Naive thymus-derived CD4-positive, alpha-beta T cell (primary cell): Measurements from ENCODE around the gene INO80B. TPM values are rescaled to one million over a fixed set of nuclear protein-coding genes. Genes with fewer than 3 reads are reported as not detected.

Experiments used
- ATAC-seq: fragments of 150-1000 bp; cut with Tn5 transposase; 2 replicates; pipeline ENCODE4 v1.10.0; 2021; ENCODE audit warnings: mild to moderate bottlenecking, moderate library complexity
- CTCF ChIA-PET: fragments of 350-600 bp; sonication (Branson Sonifier 250); formaldehyde crosslinking; loops from one replicate; lab custom pipeline; 2021; ENCODE audit warnings: antibody characterized with exemption; lab: Charles Lee
- POLR2A ChIA-PET: fragments of 350-600 bp; sonication (Branson Sonifier 250); formaldehyde crosslinking; loops from one replicate; lab custom pipeline; 2021; ENCODE audit warnings: antibody characterized with exemption, inconsistent platforms; lab: Charles Lee
- DNase-seq, 9 donors: peaks; one replicate each; pipeline versions ENCODE4 v3.0.0 to v3.0.0-alpha.2; 2020 to 2022; ENCODE audit warnings: mixed read lengths in 1 of 9
- H3K27ac ChIP-seq: one replicate; pipeline ENCODE4 v1.7.0; 2013; ENCODE audit warnings: mild to moderate bottlenecking, low read depth, low read length, moderate library complexity
- H3K27me3 ChIP-seq, 2 donors: one replicate each; pipeline ENCODE4 v1.7.0; 2013; ENCODE audit warnings: low read length in 2 of 2, mild to moderate bottlenecking in 2 of 2, moderate library complexity in 2 of 2; ENCODE audit not compliant: control insufficient read depth in 2 of 2, insufficient read depth in 2 of 2
- H3K36me3 ChIP-seq, 3 experiments: 1 replicate in 2 of 3; 2 replicates in 1 of 3; pipeline ENCODE4 v1.7.0; 2013; ENCODE audit warnings: low read length in 3 of 3, mild to moderate bottlenecking in 3 of 3, moderate library complexity in 1 of 3; ENCODE audit not compliant: insufficient read depth in 3 of 3, control insufficient read depth in 2 of 3
- H3K4me1 ChIP-seq, 2 donors: one replicate each; pipeline ENCODE4 v1.7.0; 2013; ENCODE audit warnings: low read length in 2 of 2, mild to moderate bottlenecking in 2 of 2, moderate library complexity in 1 of 2; ENCODE audit not compliant: control insufficient read depth in 2 of 2, insufficient read depth in 2 of 2
- H3K4me3 ChIP-seq: 2 replicates; pipeline ENCODE4 v1.7.0; 2013; ENCODE audit warnings: mild to moderate bottlenecking, low read length
- H3K9me3 ChIP-seq, 3 experiments: 1 replicate in 2 of 3; 2 replicates in 1 of 3; pipeline ENCODE4 v1.7.0; 2013; ENCODE audit warnings: low read length in 3 of 3; ENCODE audit not compliant: control insufficient read depth in 2 of 3
- H3K27ac Mint-ChIP-seq, 9 donors: one replicate each; pipeline ENCODE4 v1.8.0; 2020 to 2022; ENCODE audit warnings: mixed read lengths in 9 of 9, mild to moderate bottlenecking in 8 of 9, moderate library complexity in 5 of 9, inconsistent platforms in 2 of 9
- H3K27me3 Mint-ChIP-seq, 5 donors: one replicate each; pipeline ENCODE4 v1.8.0; 2021 to 2022; ENCODE audit warnings: mixed read lengths in 5 of 5, mild to moderate bottlenecking in 1 of 5
- H3K36me3 Mint-ChIP-seq, 5 donors: one replicate each; pipeline ENCODE4 v1.8.0; 2020 to 2022; ENCODE audit warnings: mixed read lengths in 5 of 5, mild to moderate bottlenecking in 3 of 5, inconsistent platforms in 1 of 5
- H3K4me1 Mint-ChIP-seq, 7 donors: one replicate each; pipeline ENCODE4 v1.8.0; 2020 to 2022; ENCODE audit warnings: mixed read lengths in 7 of 7, mild to moderate bottlenecking in 3 of 7, inconsistent platforms in 1 of 7
- H3K4me3 Mint-ChIP-seq, 10 donors: one replicate each; pipeline ENCODE4 v1.8.0; 2020 to 2022; ENCODE audit warnings: mild to moderate bottlenecking in 10 of 10, mixed read lengths in 10 of 10, moderate library complexity in 6 of 10, inconsistent platforms in 2 of 10
- H3K9me3 Mint-ChIP-seq, 11 donors: one replicate each; pipeline ENCODE4 v1.8.0; 2020 to 2022; ENCODE audit warnings: mixed read lengths in 11 of 11, mild to moderate bottlenecking in 4 of 11, inconsistent platforms in 1 of 11, moderate library complexity in 1 of 11
- intact Hi-C, 2 donors: fragments of 100-400 bp; cut with micrococcal nuclease; formaldehyde crosslinking; loops; one replicate each; pipeline ENCODE4 v1.15.1; 2023
- polyA plus RNA-seq, 2 donors: library from polyadenylated mRNA; unstranded; fragments of 300-500 nt; fragmentation: Illumina TruSeq; gene quantifications; one replicate each; pipeline ENCODE4 v1.2.3, GENCODE V29; 2021
- total RNA-seq, 6 experiments: library from RNA in 5 of 6; stranded (reverse) in 5 of 6; gene quantifications; 1 replicate in 5 of 6; 2 replicates in 1 of 6; pipeline ENCODE4 v1.2.3 and lab custom pipeline; 2021 to 2026

The INO80B gene
- total and polyA plus RNA-seq, 7 experiments from 2014 or later, result 11.6 to 96.5 (median 44.9) TPM

- Histone ChIP-seq H3K9me3 (no peaks in the 10 kb centered on the region), H3K36me3 (no peaks in the 10 kb centered on the region), H3K4me1 (peaks cover 0 to 14% of the 10 kb centered on the region in 2 donors), H3K27ac (peak overlapping the region; percentile 49), H3K27me3 (peaks cover 0 to 4% of the 10 kb centered on the region in 2 donors), H3K4me3 (peak overlapping the region; percentile 57)
- ChIA-PET POLR2A (interaction anchor here (0.7 to 2.8 kb wide), 5 partner anchors 23 to 173 kb away, joined by 3 to 8 read pairs (median 3); partner anchors contain the start of gene INO80B), CTCF (no interaction called here)
- peaks cover 0 to 12% (median 0%) of the 10 kb centered on the region in 5 donors for H3K27me3 Mint-ChIP-seq
- no peaks in the 10 kb centered on the region for H3K36me3 Mint-ChIP-seq
- DNase-seq (peak in 4 of 9 donors; percentile 14 to 33 (median 26)), ATAC-seq (peak; percentile 54)
- no peaks in the 10 kb centered on the region for H3K9me3 Mint-ChIP-seq
- H3K4me3 Mint-ChIP-seq, result peak overlapping the region; percentile 37 to 87 (median 78)
- peaks cover 8 to 42% (median 31%) of the 10 kb centered on the region in 7 donors for H3K4me1 Mint-ChIP-seq
- intact Hi-C loops, result loop anchor here in 1 of 2 donors (1.0 kb wide), 1 partner anchor 23 kb away; no protein-coding TSS in a partner anchor
- peak overlapping the region in 4 of 9 donors; percentile 21 to 92 (median 74) for H3K27ac Mint-ChIP-seq
These were observed 39.8 kb upstream of the INO80B start for GRCh38 chr2:74414881-74415761.

- CTCF ChIA-PET, result no interaction called here
- POLR2A ChIA-PET, result interaction anchor here (0.6 to 2.8 kb wide), 7 partner anchors 16 to 173 kb away, joined by 3 to 8 read pairs (median 3); partner anchors contain the start of genes INO80B and WBP1
- no peaks in the 10 kb centered on the region for H3K36me3 ChIP-seq
- H3K27me3 ChIP-seq, result peaks cover 0 to 4% of the 10 kb centered on the region in 2 donors
- Mint-ChIP-seq H3K4me1 (peaks cover 15 to 47% (median 38%) of the 10 kb centered on the region in 7 donors), H3K4me3 (peak overlapping the region; percentile 37 to 87 (median 78)), H3K36me3 (no peaks in the 10 kb centered on the region), H3K27me3 (peaks cover 0 to 12% (median 0%) of the 10 kb centered on the region in 5 donors), H3K27ac (peak overlapping the region in 8 of 9 donors; percentile 18 to 92 (median 74)), H3K9me3 (no peaks in the 10 kb centered on the region)
- peak overlapping the region; percentile 57 for H3K4me3 ChIP-seq
- H3K27ac ChIP-seq, result peak overlapping the region; percentile 49
- peaks cover 0 to 21% of the 10 kb centered on the region in 2 donors for H3K4me1 ChIP-seq
- ATAC-seq, result peak; percentile 6
- DNase-seq, result peak in 3 of 9 donors; percentile 14 to 24 (median 15)
- H3K9me3 ChIP-seq, result no peaks in the 10 kb centered on the region
- intact Hi-C loops, result loop anchor here in 1 of 2 donors (1.0 kb wide), 2 partner anchors 24 to 171 kb away; no protein-coding TSS in a partner anchor
These were observed 39.0 kb upstream of the INO80B start for GRCh38 chr2:74415762-74416395.

- no peaks in the 10 kb centered on the region for H3K9me3 ChIP-seq
- peaks cover 0 to 23% of the 10 kb centered on the region in 2 donors for H3K4me1 ChIP-seq
- no peak overlapping the region for H3K4me3 ChIP-seq
- peaks cover 18 to 53% (median 45%) of the 10 kb centered on the region in 7 donors for H3K4me1 Mint-ChIP-seq
- ChIA-PET CTCF (no interaction called here), POLR2A (interaction anchor here (0.6 to 2.8 kb wide), 4 partner anchors 15 to 42 kb away, joined by 3 to 8 read pairs (median 3); partner anchors contain the start of genes INO80B and WBP1)
- intact Hi-C loops, result loop anchor here in 1 of 2 donors (1.0 kb wide), 1 partner anchor 171 kb away; no protein-coding TSS in a partner anchor
- H3K27ac Mint-ChIP-seq, result peak overlapping the region in 5 of 9 donors; percentile 29 to 78 (median 76)
- ATAC-seq (no peak), DNase-seq (peak in 1 of 9 donors; percentile 23)
- peaks cover 0 to 4% of the 10 kb centered on the region in 2 donors for H3K27me3 ChIP-seq
- H3K9me3 Mint-ChIP-seq, result no peaks in the 10 kb centered on the region
- no peak overlapping the region for H3K27ac ChIP-seq
- peaks cover 0 to 3% (median 0%) of the 10 kb centered on the region in 3 experiments for H3K36me3 ChIP-seq
- peak overlapping the region in 6 of 10 donors; percentile 8 to 75 (median 32) for H3K4me3 Mint-ChIP-seq
- peaks cover 0 to 12% (median 0%) of the 10 kb centered on the region in 5 donors for H3K27me3 Mint-ChIP-seq
- no peaks in the 10 kb centered on the region for H3K36me3 Mint-ChIP-seq
These were observed 38.1 kb upstream of the INO80B start for GRCh38 chr2:74416778-74417177.

- Mint-ChIP-seq H3K4me1 (peaks cover 20 to 54% (median 49%) of the 10 kb centered on the region in 7 donors), H3K27ac (peak overlapping the region in 5 of 9 donors; percentile 29 to 78 (median 76)), H3K27me3 (peaks cover 0 to 12% (median 0%) of the 10 kb centered on the region in 5 donors), H3K36me3 (no peaks in the 10 kb centered on the region), H3K4me3 (peak overlapping the region in 4 of 10 donors; percentile 8 to 75 (median 30)), H3K9me3 (no peaks in the 10 kb centered on the region)
- Histone ChIP-seq H3K36me3 (peaks cover 0 to 4% (median 0%) of the 10 kb centered on the region in 3 experiments), H3K27me3 (peaks cover 0 to 4% of the 10 kb centered on the region in 2 donors), H3K27ac (no peak overlapping the region), H3K4me3 (no peak overlapping the region), H3K4me1 (peaks cover 2 to 25% of the 10 kb centered on the region in 2 donors), H3K9me3 (no peaks in the 10 kb centered on the region)
- DNase-seq (no peak), ATAC-seq (no peak)
- intact Hi-C loops, result no loop called here
- ChIA-PET CTCF (no interaction called here), POLR2A (interaction anchor here (2.8 kb wide), 1 partner anchor 38 kb away, joined by 8 read pairs; the partner anchor contains the start of gene INO80B)
These were observed 37.7 kb upstream of the INO80B start for GRCh38 chr2:74417197-74417596.

DNA sequence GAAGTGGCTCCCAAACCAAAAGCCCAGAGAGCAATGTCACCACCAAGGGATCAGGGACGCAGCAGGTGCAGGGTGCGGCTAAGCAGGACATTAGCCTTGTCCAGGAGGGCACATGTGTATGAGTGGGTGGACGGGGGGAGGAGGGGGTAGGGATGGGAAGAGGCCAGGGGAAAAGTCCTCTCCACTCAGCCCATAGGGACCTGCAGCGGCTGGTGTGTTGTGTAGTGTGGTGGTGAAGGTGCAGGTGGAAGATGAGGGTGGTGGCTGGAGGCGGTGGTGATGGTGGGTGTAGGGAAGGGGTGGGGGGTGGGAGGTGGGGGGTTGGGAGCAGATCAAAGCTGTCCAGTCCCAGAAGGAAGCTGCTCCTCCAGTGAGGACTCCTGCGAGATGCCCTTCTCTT, 37.1 kb upstream of the INO80B start:
- peaks cover 0 to 4% (median 0%) of the 10 kb centered on the region in 3 experiments for H3K36me3 ChIP-seq
- Mint-ChIP-seq H3K9me3 (no peaks in the 10 kb centered on the region), H3K4me3 (no peak overlapping the region), H3K27ac (peak overlapping the region in 2 of 9 donors; percentile 49), H3K27me3 (peaks cover 0 to 12% (median 0%) of the 10 kb centered on the region in 5 donors), H3K4me1 (peaks cover 20 to 58% (median 48%) of the 10 kb centered on the region in 7 donors), H3K36me3 (no peaks in the 10 kb centered on the region)
- ChIA-PET POLR2A (no interaction called here), CTCF (interaction anchor here (1.0 kb wide), 1 partner anchor 236 kb away, joined by 6 read pairs; the partner anchor contains the start of gene SEMA4F)
- no peak for DNase-seq
- intact Hi-C loops, result no loop called here
- peaks cover 4 to 27% of the 10 kb centered on the region in 2 donors for H3K4me1 ChIP-seq
- no peak overlapping the region for H3K4me3 ChIP-seq
- ATAC-seq, result no peak
- no peak overlapping the region for H3K27ac ChIP-seq
- H3K9me3 ChIP-seq, result no peaks in the 10 kb centered on the region
- peaks cover 0 to 4% of the 10 kb centered on the region in 2 donors for H3K27me3 ChIP-seq
